CD4-positive, alpha-beta T cell treated with Interleukin-10 for 1 hour (primary cell): ENCODE measurements around the gene KRT13.
A peak's percentile ranks its signal among the peaks of the same experiment; 100 is the strongest.
"Not testable (repeated sequence)": the region's sequence is repeated elsewhere in the genome, so short reads cannot be mapped to it uniquely, and the experiment has no call there.

Experiments used
- DNase-seq: peaks from one replicate; pipeline ENCODE4 v3.0.0-alpha.2; 2020

KRT13 gene

GRCh38 chr17:41505007-41505808 lies at the start of gene KRT13:
Gene KRT13 (minus strand): TSS chr17:41505612. CDS start chr17:41505550, 62 bp downstream.
- DNase-seq: no peak

DNA sequence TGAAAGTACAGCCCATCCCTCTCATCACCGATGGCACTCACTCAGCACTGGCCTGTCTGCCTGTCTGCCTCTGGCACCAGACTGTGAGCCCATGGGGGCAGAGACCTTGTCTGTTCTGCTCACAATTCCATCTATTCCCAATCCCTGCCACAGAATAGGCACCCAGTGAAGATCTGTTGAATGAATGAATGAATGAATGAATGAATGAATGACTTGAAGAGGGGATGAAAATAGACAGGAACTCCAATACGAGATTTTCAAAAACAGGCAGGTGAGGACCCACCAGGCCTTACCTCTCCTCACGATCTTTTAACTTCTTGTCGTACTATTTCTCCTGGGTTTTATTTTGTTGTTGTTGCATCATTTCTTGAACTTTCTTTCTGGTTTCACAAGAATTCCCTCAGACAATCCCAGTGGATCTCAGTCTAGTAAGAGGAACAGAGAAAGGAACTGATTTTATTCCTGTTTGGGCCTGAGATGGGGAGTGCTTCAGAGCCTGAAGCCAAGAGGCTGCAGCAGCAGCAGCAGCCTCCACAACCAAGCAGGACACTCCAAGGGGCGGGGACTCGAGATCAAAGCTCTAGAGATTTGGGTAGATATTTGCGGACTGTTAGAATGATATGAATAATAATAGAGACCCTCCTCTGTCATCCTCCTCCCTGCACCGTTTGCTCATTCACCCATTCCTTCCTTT lies 48.7 kb upstream of the KRT13 start:
- no peak for DNase-seq

DNA sequence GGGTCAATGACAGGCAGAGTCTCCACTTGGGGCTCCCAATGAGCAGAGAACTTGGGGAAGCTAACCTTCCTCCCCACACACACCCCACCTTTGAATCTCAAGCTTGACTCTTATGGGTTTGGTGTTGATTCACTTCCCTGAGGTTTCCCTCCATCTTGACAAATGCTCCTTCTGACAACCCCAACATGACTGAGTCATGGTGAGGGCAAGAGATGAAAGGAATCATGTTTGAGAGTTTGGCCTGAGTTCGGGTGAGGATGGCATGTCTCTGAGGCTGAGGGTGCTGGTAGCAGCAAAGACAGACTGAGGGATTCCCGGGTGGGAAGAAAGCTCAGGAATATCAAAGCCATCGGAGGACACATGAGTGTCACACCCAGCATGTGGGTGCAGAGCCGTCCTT lies 47.8 kb upstream of the KRT13 start:
- no peak for DNase-seq

GRCh38 chr17:41552455-41552854 lies 47.0 kb upstream of the KRT13 start:
- no peak for DNase-seq

GRCh38 chr17:41551365-41551764 lies 46.0 kb upstream of the KRT13 start:
- no peak for DNase-seq

DNA sequence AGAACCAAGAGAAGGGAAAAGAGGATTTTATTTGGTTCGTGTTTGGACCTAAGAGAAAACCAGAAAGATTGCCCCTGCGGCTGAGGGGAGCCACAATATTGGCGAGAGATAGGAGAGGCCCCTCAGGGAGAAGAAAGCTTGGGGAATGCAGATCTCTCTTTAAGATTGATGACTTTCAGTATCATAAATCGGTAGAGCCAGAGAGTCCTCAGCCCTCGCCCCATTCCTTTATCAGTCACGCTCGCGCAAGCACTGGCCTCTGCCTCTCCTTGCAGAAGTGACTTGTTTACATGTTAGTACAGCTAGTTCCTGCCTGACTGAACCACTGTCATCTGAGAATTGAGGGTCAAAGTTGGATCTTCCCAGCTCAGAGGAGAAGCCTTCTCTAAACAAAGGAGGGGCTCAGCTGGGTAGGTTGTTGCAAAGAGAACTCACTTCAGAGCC lies 44.2 kb upstream of the KRT13 start:
- DNase-seq: no peak

GRCh38 chr17:41548844-41549595 lies 43.6 kb upstream of the KRT13 start:
- DNase-seq: peak; percentile 85

- no peak for DNase-seq
Measured at GRCh38 chr17:41547921-41548843, 42.8 kb upstream of the KRT13 start.

DNA sequence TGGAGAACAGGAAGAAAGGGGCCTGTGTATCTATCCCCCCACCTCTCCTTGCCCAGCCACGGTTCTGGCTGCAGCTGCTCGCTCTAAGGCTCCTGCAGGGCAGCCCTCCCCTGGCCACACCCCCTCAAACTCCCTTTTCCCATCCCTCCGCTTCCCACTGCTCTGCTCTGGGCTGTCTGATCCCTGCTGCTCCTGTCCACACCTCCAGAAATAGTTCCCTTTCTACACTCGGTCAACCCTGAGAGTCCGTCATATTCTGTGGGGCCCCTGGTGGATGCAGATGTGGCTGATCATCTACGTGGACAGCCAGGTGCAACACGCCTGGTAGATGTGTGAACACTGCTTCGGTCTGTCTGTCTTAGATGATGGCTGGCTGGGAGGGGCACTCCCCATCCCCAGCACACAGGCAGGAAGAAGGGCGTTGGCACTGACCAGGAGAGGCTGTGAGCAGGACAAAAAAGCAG lies 42.0 kb upstream of the KRT13 start:
- no peak for DNase-seq

DNA sequence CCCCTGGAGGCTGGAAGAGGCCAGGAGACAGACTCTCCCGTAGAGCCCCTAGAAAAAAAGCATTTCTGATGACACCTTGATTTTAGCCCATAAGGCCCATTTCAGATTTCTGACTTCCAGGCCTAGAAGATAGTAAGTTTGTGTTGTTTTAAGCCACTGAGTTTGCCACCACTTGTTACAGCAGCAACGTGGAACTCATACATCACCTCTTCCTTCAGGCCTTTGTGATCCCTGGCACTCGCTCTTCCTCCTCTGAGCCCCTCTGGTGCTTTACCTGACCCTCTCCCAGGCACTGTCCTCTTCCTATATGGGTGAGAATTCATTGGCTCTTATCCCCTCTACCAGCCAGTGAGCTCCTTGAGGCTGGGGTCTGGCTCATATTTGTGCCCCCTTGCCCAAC lies 41.4 kb upstream of the KRT13 start:
- DNase-seq: no peak

GRCh38 chr17:41545829-41546410 lies 40.5 kb upstream of the KRT13 start:
- no peak for DNase-seq

DNA sequence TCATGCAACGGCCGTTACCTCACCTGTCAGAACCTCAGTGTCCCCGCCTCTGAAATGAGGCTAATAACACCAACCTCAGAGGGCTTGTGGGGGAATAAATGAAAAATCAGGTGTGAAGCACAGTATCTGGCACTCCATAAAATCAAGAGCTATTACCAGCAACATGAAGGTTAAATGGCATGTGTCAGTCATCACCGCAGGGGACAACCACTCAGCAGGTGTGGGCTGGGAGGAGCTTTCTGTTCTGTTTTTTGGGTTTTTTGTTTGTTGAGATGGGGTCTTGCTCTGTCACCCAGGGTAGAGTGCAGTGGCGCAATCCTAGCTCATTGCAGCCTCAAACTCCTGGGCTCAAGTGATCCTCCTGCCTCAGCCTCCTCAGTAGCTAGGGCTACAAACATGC lies 39.5 kb upstream of the KRT13 start:
- DNase-seq: no peak

DNA sequence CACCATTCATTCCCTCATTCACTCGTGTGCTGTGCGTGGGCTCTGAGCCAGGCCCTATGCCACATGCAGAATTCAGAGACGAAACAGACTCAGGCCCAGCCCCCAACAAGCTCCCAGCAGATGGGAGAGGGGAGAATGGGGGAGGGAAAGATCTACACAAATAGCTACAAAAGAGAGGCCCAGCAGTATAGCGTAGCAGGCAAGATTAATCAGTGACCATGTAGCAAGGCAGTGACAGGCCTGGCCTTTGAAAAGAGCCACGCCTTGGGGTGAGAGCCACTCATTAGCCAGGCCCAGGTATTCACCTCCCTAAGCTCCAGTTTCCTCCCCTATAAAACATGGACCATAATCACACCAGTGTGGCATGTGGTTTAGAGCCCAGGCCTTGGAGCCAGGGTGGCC lies 39.1 kb upstream of the KRT13 start:
- DNase-seq: no peak

- DNase-seq: not testable (repeated sequence)
Measured at GRCh38 chr17:41542786-41543185, 37.4 kb upstream of the KRT13 start.

GRCh38 chr17:41542357-41542756 lies 36.9 kb upstream of the KRT13 start:
- DNase-seq: no peak

DNA sequence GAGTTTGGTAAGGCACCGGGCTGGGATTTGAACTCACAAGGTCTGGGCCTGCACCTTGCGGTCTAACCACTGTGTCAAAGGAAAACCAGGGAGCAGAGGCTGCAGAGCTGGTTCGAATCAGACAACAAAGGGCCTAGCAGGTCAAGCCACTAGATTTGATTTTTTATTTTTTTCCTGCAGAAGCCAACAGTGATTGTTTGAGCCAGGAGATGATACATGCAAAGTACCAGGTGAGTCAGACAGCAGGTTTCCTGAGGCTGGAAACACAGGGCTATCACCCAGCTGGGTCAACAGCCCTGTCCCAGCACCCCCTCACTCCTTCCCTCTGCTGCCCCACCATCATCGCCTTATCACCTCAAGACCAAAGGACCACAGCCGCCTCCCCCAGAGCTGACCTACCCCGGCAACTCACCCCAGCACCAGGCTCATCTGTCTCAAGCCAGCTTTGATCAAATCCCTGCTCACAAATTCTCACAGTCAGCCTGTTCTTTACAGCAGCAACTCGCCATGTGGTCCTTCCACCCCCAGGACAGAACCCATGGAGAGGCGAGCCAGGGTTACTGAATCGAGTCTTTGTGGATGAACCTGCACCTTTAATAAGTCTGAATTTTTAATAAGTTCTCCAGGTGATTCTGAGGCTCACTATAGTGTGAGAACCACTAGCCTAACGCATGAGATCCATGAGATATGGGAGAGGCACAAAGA lies 35.7 kb upstream of the KRT13 start:
- DNase-seq: no peak

DNA sequence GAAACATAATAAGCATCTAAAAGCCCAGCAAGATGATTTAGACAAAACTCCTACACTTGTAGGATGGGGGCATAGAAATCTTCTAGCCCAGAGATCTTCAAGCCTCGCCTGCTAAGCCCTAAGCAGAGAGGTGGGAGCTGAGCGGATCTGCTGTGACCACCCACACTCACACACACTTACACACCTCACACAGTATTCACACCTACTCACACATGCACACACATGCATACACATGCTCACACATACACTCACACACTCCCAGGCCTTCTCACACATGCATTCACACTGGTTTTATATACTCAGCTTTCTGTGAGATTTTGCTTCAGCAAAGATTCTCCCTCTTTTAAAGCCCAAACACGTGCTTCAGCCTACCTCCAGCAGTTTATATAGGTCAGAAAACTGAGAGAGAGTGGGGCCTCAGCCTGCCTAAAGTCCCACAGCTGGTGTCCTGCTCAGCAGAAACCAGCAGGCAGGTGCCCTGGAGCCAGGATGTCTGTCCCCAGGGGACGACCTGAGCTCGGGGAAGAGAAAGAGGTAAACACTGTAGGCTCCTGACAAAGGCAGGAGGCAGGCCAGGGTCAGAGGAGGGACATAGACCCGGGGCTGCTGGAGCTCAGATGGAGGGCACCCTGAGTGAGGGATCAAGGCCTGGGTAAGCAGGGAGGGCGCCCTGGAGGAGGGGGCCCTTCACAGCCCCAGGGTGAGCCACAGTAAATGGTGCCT lies 34.7 kb upstream of the KRT13 start:
- no peak for DNase-seq

DNA sequence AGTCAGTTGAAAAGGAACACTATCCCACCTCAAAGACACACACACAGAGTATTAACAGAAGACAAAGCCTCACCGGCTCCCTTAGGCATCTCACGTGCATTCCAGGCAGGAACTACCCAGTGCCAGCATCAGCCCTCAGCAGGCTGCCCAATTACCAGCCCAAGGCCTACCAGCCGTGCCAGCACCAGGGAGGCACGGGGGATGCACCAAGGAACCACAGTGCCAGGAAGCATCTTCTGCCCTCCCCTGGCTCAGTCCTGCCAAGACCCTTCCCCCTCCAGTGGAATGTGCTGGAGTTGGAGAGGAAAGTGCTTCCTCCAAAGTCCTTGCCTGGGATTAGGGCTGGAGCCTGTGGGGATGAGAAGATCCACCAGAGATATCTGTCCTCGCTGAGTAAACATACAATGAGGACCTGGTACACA lies 33.7 kb upstream of the KRT13 start:
- DNase-seq: no peak

- DNase-seq: no peak
Measured at GRCh38 chr17:41538565-41538991, 33.2 kb upstream of the KRT13 start.

DNA sequence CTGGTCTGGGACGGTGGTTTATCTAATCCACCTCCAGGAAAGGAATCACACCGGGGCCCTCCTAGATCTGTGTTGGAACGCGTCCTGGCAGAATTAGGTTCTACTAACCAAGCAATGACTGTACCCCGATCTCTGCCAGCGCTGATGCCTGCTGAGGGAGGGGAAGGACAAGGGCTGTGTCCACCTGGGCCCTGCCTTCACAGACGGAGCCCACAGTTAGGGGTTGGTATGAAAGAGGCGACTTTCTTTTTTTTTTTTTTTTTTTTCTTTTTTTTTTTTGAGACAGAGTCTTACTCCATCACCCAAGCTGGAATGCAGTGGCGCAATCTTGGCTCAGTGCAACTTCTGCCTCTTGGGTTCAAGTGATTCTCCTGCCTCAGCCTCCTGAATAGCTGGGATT lies 32.6 kb upstream of the KRT13 start:
- no peak for DNase-seq

- no peak for DNase-seq
Measured at GRCh38 chr17:41537614-41537954, 32.2 kb upstream of the KRT13 start.
